Measurements from ENCODE around the gene AGBL1.

AGBL1 gene

GRCh38 chr15:86165265-86166211 is 85.9 kb downstream of the AGBL1 start:
- DNase-seq, result no peak

DNA sequence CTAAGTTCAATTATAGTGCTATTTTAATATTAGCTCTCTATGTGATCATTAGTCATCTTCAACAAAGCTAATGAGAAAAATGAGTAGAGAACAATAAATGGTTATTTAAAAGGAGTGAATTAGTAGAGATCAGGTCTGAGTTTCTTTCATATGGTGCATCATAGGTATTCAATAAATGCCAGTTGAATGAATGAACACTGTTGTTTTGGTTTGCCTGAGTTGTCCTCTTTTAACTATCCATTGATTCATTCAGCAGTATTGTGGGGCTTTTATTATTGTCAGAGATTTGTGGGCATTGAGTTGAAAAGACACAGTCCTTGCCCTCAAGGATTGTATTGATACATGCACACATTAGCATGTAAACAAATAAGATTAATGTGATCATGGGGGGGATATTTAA is 88.2 kb downstream of the AGBL1 start:
- no peak for DNase-seq

DNA sequence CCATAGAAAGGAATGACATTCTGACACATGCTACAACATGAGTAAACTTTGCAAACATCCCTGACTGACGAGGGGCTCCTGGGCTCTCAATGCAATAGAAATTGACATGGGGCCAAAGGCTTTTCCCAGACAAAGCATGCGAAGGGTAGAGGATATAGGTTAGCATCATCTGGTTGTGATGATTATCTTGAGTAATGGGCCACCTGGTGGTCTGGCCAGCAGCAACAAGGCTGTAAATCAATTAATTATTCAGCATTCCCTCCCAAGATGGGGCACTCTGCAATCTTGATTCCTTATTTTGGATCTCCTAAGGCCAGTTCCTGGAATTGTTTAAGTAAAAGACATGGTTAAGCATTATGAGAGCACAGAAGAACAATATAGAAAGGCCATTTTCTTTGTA is 99.2 kb downstream of the AGBL1 start:
- DNase-seq, result no peak

DNA sequence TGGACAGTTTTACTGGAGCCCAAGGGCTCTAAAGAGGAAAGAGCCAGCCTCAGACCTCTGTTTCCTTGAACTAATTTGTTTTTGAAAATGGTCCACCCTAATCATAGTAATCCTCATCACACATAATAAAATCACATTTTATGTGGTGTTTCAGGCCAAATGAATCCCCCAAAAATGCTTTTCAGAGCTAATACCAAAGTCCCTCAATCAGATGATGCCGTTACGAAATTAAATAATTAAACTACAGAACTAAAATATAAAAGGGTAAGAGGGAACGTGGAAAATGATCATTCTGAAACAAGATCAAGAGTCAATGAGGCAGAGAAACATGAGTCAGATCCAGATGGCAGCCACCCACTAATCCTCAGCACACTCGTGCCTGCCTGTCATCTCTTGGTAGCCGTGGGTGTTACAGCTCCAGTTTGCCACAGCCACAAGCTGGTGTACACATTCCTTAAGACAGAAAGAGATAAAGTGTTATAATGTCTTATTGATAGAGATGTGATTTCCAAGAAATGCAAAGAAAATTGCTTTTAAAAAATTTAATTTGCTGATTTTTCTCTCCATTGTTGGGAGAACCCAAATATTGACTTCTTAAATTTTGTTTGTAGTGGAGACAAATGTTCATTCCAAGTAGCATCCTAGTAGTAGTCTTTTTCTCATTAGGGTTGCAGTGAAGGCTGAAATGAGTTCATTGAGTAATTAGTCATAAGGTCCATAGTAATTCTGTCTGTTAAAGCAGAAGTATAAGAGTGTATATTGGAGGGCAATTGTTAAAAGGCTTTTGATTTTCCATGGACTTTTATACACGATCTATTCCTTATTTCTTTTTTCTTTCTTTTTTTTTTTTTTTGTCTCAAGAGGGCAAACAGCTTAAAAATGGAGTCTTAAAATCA is 104.2 kb downstream of the AGBL1 start:
- peak; percentile 43 for DNase-seq

GRCh38 chr15:86193716-86194380 is 114.2 kb downstream of the AGBL1 start:
- no peak for DNase-seq

GRCh38 chr15:86197770-86198169 is 118.1 kb downstream of the AGBL1 start:
- no peak for DNase-seq

- no peak for DNase-seq
Observed at GRCh38 chr15:86199467-86200145, 119.9 kb downstream of the AGBL1 start.

GRCh38 chr15:86201313-86202008 is 121.8 kb downstream of the AGBL1 start:
- no peak for DNase-seq

DNA sequence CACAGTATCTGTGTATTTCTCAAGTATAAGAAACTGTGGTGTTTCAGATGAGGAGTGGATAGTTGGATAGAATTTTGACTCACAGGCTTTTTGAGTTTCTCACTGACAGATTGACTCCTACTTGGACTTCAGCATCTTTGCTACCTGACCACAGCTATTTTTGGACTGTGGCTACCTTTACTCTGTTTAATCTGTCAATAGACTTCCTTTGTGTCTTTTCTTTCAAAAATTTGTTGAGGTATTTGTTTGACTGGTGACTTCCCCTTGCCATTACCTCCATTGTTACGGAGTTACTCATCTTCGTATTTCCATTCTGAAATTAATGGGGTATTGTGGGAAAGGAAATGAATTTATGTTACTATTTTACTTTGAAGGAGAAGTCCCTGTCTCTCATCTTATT is 123.8 kb downstream of the AGBL1 start:
- no peak for DNase-seq

DNA sequence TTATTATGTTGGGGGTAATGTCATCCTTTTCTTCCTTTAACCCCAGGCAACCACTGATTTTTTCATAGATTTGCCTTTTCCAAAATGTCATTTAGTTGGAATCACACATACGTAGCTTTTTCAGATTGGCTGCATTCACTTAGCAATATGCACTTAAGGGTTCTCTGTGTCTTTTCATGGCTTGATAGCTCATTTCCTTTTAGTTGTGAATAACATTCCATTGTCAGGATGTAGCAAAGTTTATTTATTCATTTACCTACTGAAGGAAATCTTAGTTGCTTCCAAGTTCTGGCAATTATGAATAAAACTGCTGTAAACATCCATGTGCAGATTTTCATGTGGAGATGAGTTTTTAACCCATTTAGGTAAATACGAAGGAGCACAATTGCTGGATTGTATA is 125.4 kb downstream of the AGBL1 start:
- DNase-seq, result no peak

GRCh38 chr15:86213420-86213819 is 133.7 kb downstream of the AGBL1 start:
- DNase-seq, result no peak

DNA sequence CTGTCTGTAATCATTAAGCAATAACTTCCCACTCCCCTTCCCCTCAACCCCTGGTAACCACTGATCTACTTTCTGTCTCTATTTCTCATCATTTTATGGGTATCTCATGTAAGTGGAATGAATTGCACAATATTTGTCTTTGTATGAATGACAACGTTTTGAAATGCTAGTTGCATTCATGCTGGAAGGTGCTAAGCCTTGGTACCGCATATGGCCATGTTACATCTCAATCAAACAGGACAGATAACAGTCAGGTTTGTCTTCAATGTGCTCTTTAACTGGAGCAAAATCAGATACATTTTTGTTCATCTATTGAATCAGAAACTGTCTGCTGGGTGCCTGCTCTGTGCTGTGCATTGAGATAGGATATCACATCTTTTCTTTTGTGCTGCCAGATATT is 134.2 kb downstream of the AGBL1 start:
- no peak for DNase-seq

- DNase-seq, result no peak
Observed at GRCh38 chr15:86221119-86221518, 141.4 kb downstream of the AGBL1 start.

DNA sequence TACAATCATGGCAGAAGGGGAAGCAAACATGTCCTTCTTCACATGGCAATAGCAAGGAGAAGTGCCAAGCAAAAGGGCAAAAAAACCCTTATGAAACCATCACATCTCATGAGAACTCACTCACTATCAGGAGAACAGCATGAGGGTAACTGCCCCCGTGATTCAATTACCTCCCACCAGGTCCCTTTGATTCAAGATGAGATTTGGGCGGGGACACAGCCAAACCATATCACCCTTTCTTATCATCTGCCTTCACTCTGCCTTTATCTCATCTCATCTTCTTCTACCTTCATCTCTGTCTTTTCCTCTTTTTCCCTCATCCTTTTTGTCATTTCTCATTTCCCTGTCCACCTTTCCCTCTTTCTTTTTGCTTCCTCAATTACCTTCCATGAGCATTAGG is 149.6 kb downstream of the AGBL1 start:
- no peak for DNase-seq

GRCh38 chr15:86229936-86230335 is 150.3 kb downstream of the AGBL1 start:
- no peak for DNase-seq

- no peak for DNase-seq
Observed at GRCh38 chr15:86231864-86232721, 152.4 kb downstream of the AGBL1 start.

- DNase-seq, result peak; percentile 69
Observed at GRCh38 chr15:86235667-86236066, 156.0 kb downstream of the AGBL1 start.

GRCh38 chr15:86236356-86237110 is 156.9 kb downstream of the AGBL1 start:
- DNase-seq, result no peak

DNA sequence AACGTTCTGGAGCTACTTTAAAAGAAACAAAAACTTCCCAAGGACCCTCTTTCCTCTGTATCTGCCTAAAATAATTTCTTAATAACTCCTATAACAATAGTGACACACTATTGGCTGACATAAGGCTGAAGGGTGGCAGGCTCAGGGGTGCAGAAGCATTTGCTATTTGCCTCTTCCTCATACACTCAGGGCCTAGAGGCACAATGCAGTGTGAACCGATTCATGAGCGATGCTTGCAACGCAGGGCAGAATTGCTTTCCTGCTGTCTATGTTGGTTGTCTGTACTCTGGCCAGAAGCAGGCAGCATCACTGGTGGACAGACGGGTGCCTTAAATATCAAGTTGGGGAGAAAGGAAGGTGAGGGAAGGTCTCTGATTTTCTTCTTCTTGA is 157.4 kb downstream of the AGBL1 start:
- no peak for DNase-seq

GRCh38 chr15:86247249-86247955 is 167.7 kb downstream of the AGBL1 start:
- no peak for DNase-seq

Data from NCI-H1694 (cell line).